Measurements from ENCODE around the gene PPFIA2. TPM values are rescaled to one million over a fixed set of nuclear protein-coding genes. Genes with fewer than 3 reads are reported as not detected.

PPFIA2 gene
- total RNA-seq, 1 experiment from 2014 or later, result 1.1 TPM

GRCh38 chr12:81585787-81586186 lies 173.4 kb downstream of the PPFIA2 start (continued):
- TF ChIP-seq, protein P1, sequence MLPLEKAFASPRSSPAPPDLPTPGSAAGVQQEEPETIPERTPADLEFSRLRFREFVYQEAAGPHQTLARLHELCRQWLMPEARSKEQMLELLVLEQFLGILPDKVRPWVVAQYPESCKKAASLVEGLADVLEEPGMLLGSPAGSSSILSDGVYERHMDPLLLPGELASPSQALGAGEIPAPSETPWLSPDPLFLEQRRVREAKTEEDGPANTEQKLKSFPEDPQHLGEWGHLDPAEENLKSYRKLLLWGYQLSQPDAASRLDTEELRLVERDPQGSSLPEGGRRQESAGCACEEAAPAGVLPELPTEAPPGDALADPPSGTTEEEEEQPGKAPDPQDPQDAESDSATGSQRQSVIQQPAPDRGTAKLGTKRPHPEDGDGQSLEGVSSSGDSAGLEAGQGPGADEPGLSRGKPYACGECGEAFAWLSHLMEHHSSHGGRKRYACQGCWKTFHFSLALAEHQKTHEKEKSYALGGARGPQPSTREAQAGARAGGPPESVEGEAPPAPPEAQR (CRISPR knock-in tag; IDR thresholded peaks at IDR 0.05), result no peak
- TF ChIP-seq PREB (CRISPR knock-in tag; IDR thresholded peaks at IDR 0.05; ENCODE audit: borderline replicate concordance), result no peak
- no peak for TF ChIP-seq FOXP1 (CRISPR knock-in tag; IDR thresholded peaks at IDR 0.05; ENCODE audit: borderline replicate concordance)
- TF ChIP-seq, protein P2, sequence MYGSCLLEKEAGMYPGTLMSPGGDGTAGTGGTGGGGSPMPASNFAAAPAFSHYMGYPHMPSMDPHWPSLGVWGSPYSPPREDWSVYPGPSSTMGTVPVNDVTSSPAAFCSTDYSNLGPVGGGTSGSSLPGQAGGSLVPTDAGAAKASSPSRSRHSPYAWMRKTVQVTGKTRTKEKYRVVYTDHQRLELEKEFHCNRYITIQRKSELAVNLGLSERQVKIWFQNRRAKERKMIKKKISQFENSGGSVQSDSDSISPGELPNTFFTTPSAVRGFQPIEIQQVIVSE (CRISPR knock-in tag; IDR thresholded peaks at IDR 0.05; ENCODE audit: borderline replicate concordance), result no peak
- no peak for TF ChIP-seq ZNF121 (CRISPR knock-in tag; IDR thresholded peaks at IDR 0.05)
- no peak for TF ChIP-seq FOXJ3 (CRISPR knock-in tag; IDR thresholded peaks at IDR 0.05; ENCODE audit: borderline replicate concordance)
- TF ChIP-seq SP1 (CRISPR knock-in tag; conservative IDR thresholded peaks at IDR 0.05), result no peak
- TF ChIP-seq OVOL2 (CRISPR knock-in tag; IDR thresholded peaks at IDR 0.05; ENCODE audit: borderline replicate concordance), result no peak

DNA sequence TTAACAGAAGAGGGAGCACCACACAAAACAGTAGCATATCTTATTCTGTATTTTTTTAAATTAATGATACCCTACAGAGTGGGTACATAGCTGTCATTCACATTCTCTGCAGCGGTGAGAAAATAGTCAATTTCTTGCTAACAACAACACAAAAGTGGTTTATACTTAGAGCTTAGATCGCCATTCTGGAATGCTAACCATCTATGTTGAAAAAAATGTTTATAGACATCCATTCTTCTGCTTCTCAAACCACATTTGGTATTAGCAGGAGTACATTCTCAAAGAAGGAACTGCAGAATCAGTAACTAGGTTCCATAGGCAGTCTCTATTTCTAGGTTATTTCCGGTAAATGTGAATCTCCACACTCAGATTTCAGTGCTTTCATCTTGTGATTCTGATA lies 185.9 kb downstream of the PPFIA2 start:
- Mint-ChIP-seq H3K36me3 (no peaks in the 10 kb centered on the region), H3K4me1 (no peaks in the 10 kb centered on the region), H3K9me3 (no peaks in the 10 kb centered on the region), H3K4me3 (no peak overlapping the region), H3K27ac (no peak overlapping the region), H3K27me3 (ENCODE audit: low read depth) (no peaks in the 10 kb centered on the region)
- ChIA-PET CTCF (no interaction called here), POLR2A (no interaction called here)
- TF ChIP-seq MXD4 (CRISPR knock-in tag; IDR thresholded peaks at IDR 0.05; ENCODE audit: borderline replicate concordance), result no peak
- no peak for TF ChIP-seq E2F5 (CRISPR knock-in tag; IDR thresholded peaks at IDR 0.05)
- TF ChIP-seq STAT6 (CRISPR knock-in tag; conservative IDR thresholded peaks at IDR 0.05; ENCODE audit: low read depth), result no peak
- no peak for TF ChIP-seq FOXK1 (CRISPR knock-in tag; IDR thresholded peaks at IDR 0.05)
- TF ChIP-seq, protein P3, sequence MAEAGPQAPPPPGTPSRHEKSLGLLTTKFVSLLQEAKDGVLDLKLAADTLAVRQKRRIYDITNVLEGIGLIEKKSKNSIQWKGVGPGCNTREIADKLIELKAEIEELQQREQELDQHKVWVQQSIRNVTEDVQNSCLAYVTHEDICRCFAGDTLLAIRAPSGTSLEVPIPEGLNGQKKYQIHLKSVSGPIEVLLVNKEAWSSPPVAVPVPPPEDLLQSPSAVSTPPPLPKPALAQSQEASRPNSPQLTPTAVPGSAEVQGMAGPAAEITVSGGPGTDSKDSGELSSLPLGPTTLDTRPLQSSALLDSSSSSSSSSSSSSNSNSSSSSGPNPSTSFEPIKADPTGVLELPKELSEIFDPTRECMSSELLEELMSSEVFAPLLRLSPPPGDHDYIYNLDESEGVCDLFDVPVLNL (CRISPR knock-in tag; IDR thresholded peaks at IDR 0.05; ENCODE audit: borderline replicate concordance, low read depth), result no peak
- no peak for TF ChIP-seq RORB (CRISPR knock-in tag; IDR thresholded peaks at IDR 0.05)
- TF ChIP-seq MYBL2 (CRISPR knock-in tag; IDR thresholded peaks at IDR 0.05), result no peak
- TF ChIP-seq ZNF423 (CRISPR knock-in tag; IDR thresholded peaks at IDR 0.05), result no peak
- TF ChIP-seq ZBTB21 (CRISPR knock-in tag; IDR thresholded peaks at IDR 0.05; ENCODE audit: borderline replicate concordance), result no peak
- no peak for TF ChIP-seq ZNF396 (CRISPR knock-in tag; IDR thresholded peaks at IDR 0.05; ENCODE audit: borderline replicate concordance)
- TF ChIP-seq TEAD4 (CRISPR knock-in tag; IDR thresholded peaks at IDR 0.05), result no peak
- no peak for TF ChIP-seq FOXP1 (CRISPR knock-in tag; IDR thresholded peaks at IDR 0.05; ENCODE audit: borderline replicate concordance)
- TF ChIP-seq ZNF671 (CRISPR knock-in tag; IDR thresholded peaks at IDR 0.05), result no peak
- TF ChIP-seq ZNF219 (CRISPR knock-in tag; IDR thresholded peaks at IDR 0.05; ENCODE audit: borderline replicate concordance), result no peak
- TF ChIP-seq IRF1 (CRISPR knock-in tag; IDR thresholded peaks at IDR 0.05), result no peak
- DNase-seq (ENCODE audit: low spot score), result no peak
- no peak for ATAC-seq

Measured in WTC11 (cell line).